DOHH2 (cell line): ENCODE measurements around the gene ECM1.
A peak's percentile ranks its signal among the peaks of the same experiment; 100 is the strongest.

ENCODE experiments used
- H3F3A ChIP-seq: fragments of 200-600 bp; sonication (generic), shearing (Covaris generic); 2 replicates; pipeline ENCODE4 v1.6.0; 2016; ENCODE audit warnings: antibody characterized with exemption, mild to moderate bottlenecking; ENCODE audit not compliant: control insufficient read depth, insufficient read depth
- H3K27ac ChIP-seq: fragments of 200-600 bp; sonication (generic); 2 replicates; pipeline ENCODE4 v1.5.1; 2014; ENCODE audit warnings: low read depth, mild to moderate bottlenecking, low read length, moderate library complexity
- H3K27me3 ChIP-seq: fragments of 200-600 bp; sonication (generic); 2 replicates; pipeline ENCODE4 v1.6.1; 2014; ENCODE audit warnings: mild to moderate bottlenecking, low read length, mixed read lengths; ENCODE audit not compliant: control insufficient read depth
- H3K36me3 ChIP-seq: fragments of 200-600 bp; sonication (generic); 2 replicates; pipeline ENCODE4 v1.6.1; 2014; ENCODE audit warnings: mild to moderate bottlenecking, low read length, moderate library complexity, mixed read lengths; ENCODE audit not compliant: control insufficient read depth
- H3K4me1 ChIP-seq: fragments of 200-600 bp; sonication (generic); 2 replicates; pipeline ENCODE4 v1.6.1; 2014; ENCODE audit warnings: mild to moderate bottlenecking, low read length, mixed read lengths; ENCODE audit not compliant: control insufficient read depth
- H3K4me2 ChIP-seq: fragments of 200-600 bp; sonication (generic); 2 replicates; pipeline ENCODE4 v1.6.0; 2014; ENCODE audit warnings: mild to moderate bottlenecking, low read length, moderate library complexity
- H3K4me3 ChIP-seq: fragments of 200-600 bp; sonication (generic); 2 replicates; pipeline ENCODE4 v1.5.1; 2014; ENCODE audit warnings: mild to moderate bottlenecking, low read length, mixed read lengths
- H3K79me2 ChIP-seq: fragments of 200-600 bp; sonication (generic); 2 replicates; pipeline ENCODE4 v1.6.1; 2014; ENCODE audit warnings: mild to moderate bottlenecking, low read length, mixed read lengths; ENCODE audit not compliant: control insufficient read depth
- H3K9me2 ChIP-seq: fragments of 200-600 bp; sonication (generic); replicated peaks from 2 replicates; pipeline ENCODE4 v1.6.1; 2014; ENCODE audit warnings: mild to moderate bottlenecking, low read length, mixed read lengths; ENCODE audit not compliant: control insufficient read depth
- H3K9me3 ChIP-seq: fragments of 200-600 bp; sonication (generic); 2 replicates; pipeline ENCODE4 v1.6.1; 2014; ENCODE audit warnings: antibody characterized with exemption, low read length, mixed read lengths; ENCODE audit not compliant: control insufficient read depth, insufficient read depth
- H4K20me1 ChIP-seq: fragments of 200-600 bp; sonication (generic); 2 replicates; pipeline ENCODE4 v1.6.0; 2014; ENCODE audit warnings: low read depth, mild to moderate bottlenecking, antibody characterized with exemption, low read length, moderate library complexity; ENCODE audit not compliant: control insufficient read depth, insufficient read depth
- CTCF ChIP-seq: fragments of 200-600 bp; sonication (generic); IDR thresholded peaks from one replicate; pipeline ENCODE4 v1.5.1; 2014; ENCODE audit warnings: antibody characterized with exemption, mild to moderate bottlenecking, low read depth, low read length; ENCODE audit not compliant: poor library complexity, severe bottlenecking
- EZH2phosphoT487 ChIP-seq: fragments of 200-600 bp; sonication (generic); IDR thresholded peaks from 2 replicates; pipeline ENCODE4 v1.6.1; 2017; ENCODE audit warnings: borderline replicate concordance, mild to moderate bottlenecking, antibody characterized with exemption, low read length, moderate library complexity, mixed read lengths

The ECM1 gene

GRCh38 chr1:150561974-150562445, 54.1 kb downstream of the ECM1 start:
- TF ChIP-seq CTCF (no peak), EZH2phosphoT487 (no peak)
- H3K36me3 ChIP-seq, result peaks cover 2% of the 10 kb centered on the region; the same call in 1 of the 2 replicates
- H3K4me2 ChIP-seq, result peak overlapping the region; percentile 100
- H3K4me1 ChIP-seq, result peaks cover 74% of the 10 kb centered on the region
- H3K4me3 ChIP-seq, result peak overlapping the region; percentile 73
- H3K9me2 ChIP-seq, result no peaks in the 10 kb centered on the region
- H3F3A ChIP-seq, result peaks cover 35% of the 10 kb centered on the region
- H3K79me2 ChIP-seq, result peaks cover 18% of the 10 kb centered on the region
- H4K20me1 ChIP-seq, result no peaks in the 10 kb centered on the region
- H3K27ac ChIP-seq, result peak overlapping the region; percentile 97
- no peaks in the 10 kb centered on the region for H3K27me3 ChIP-seq
- H3K9me3 ChIP-seq, result no peaks in the 10 kb centered on the region

- H3K4me1 ChIP-seq, result peaks cover 81% of the 10 kb centered on the region
- H3K9me2 ChIP-seq, result no peaks in the 10 kb centered on the region
- H3K79me2 ChIP-seq, result peaks cover 20% of the 10 kb centered on the region
- peaks cover 41% of the 10 kb centered on the region for H3F3A ChIP-seq
- H3K27me3 ChIP-seq, result no peaks in the 10 kb centered on the region
- H3K27ac ChIP-seq, result peak overlapping the region; percentile 97
- peak overlapping the region; percentile 100 for H3K4me2 ChIP-seq
- no peak for TF ChIP-seq CTCF
- no peak for TF ChIP-seq EZH2phosphoT487
- peaks cover 2% of the 10 kb centered on the region; the same call in 1 of the 2 replicates for H3K36me3 ChIP-seq
- H3K4me3 ChIP-seq, result peak overlapping the region; percentile 73
- no peaks in the 10 kb centered on the region; the same call in 1 of the 2 replicates for H4K20me1 ChIP-seq
- no peaks in the 10 kb centered on the region for H3K9me3 ChIP-seq
These were observed 54.8 kb downstream of the ECM1 start for GRCh38 chr1:150562446-150563339.
